ENCODE data around the gene SLC30A1. TPM values are rescaled to one million over a fixed set of nuclear protein-coding genes. Genes with fewer than 3 reads are reported as not detected.

SLC30A1 gene
- polyA plus RNA-seq, 1 of the 3 experiments (the other 2 are of a cell fraction), result 6.9 TPM

DNA sequence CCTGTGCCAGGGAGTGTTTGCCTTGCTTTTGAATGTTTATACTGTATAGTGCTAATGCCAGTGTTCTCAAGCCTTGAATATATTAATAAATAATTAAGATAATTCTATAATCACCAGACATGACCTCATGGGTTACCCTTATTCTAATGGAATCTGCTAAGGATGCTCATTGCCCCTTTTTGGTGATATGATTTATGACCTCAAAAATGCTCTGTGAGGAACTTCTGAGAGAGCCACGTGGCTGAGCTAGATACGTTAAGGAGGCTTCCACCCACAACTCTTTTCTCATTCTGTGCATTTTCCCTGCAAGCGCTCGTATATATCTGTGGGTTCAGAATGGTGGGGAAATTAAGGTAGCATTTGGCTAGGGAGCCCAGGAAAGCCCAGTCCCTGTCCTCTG, 19.6 kb upstream of the SLC30A1 start:
- no peaks in the 10 kb centered on the region for H3K9me2 ChIP-seq
- no peak for DNase-seq
- no peak overlapping the region for H3K9ac ChIP-seq
- H3K4me2 ChIP-seq, result no peak overlapping the region
- H3F3A ChIP-seq (replicated peaks; ENCODE audit: insufficient read depth), result peaks cover 10% of the 10 kb centered on the region
- H3K27me3 ChIP-seq (ENCODE audit: insufficient read depth), result no peaks in the 10 kb centered on the region
- H2AFZ ChIP-seq (ENCODE audit: low read depth), result no peak overlapping the region
- H4K20me1 ChIP-seq (ENCODE audit: insufficient read depth), result no peaks in the 10 kb centered on the region
- H3K4me1 ChIP-seq (ENCODE audit: control insufficient read depth in 1 of 2, insufficient read depth in 2 of 2, low read depth in 1 of 2, low read length in 1 of 2), result peaks cover 8 to 11% of the 10 kb centered on the region in 2 experiments
- H3K79me2 ChIP-seq (ENCODE audit: insufficient read depth), result no peaks in the 10 kb centered on the region
- no peak overlapping the region for H3K4me3 ChIP-seq (ENCODE audit: low read depth in 2 of 2, low read length in 1 of 2)
- whole genome bisulfite sequencing (ENCODE audit: low lambda C conversion rate), result 92% methylated on average over 4 of the region's 4 CpGs
- H3K27ac ChIP-seq (ENCODE audit: low read depth in 2 of 2, low read length in 1 of 2), result no peak overlapping the region
- H3K9me3 ChIP-seq, result no peaks in the 10 kb centered on the region
- no peaks in the 10 kb centered on the region for H3K36me3 ChIP-seq (replicated peaks in 1 of 2; ENCODE audit: control insufficient read depth in 1 of 2, insufficient read depth in 2 of 2, low read length in 1 of 2)
- POLR2A ChIA-PET, result no interaction called here
- TF ChIP-seq POLR2AphosphoS5 (IDR thresholded peaks at IDR 0.05; ENCODE audit: low read depth, low read length), result no peak
- no peak for TF ChIP-seq MXI1 (IDR thresholded peaks at IDR 0.05; ENCODE audit: low read depth, low read length)
- TF ChIP-seq, protein P1, sequence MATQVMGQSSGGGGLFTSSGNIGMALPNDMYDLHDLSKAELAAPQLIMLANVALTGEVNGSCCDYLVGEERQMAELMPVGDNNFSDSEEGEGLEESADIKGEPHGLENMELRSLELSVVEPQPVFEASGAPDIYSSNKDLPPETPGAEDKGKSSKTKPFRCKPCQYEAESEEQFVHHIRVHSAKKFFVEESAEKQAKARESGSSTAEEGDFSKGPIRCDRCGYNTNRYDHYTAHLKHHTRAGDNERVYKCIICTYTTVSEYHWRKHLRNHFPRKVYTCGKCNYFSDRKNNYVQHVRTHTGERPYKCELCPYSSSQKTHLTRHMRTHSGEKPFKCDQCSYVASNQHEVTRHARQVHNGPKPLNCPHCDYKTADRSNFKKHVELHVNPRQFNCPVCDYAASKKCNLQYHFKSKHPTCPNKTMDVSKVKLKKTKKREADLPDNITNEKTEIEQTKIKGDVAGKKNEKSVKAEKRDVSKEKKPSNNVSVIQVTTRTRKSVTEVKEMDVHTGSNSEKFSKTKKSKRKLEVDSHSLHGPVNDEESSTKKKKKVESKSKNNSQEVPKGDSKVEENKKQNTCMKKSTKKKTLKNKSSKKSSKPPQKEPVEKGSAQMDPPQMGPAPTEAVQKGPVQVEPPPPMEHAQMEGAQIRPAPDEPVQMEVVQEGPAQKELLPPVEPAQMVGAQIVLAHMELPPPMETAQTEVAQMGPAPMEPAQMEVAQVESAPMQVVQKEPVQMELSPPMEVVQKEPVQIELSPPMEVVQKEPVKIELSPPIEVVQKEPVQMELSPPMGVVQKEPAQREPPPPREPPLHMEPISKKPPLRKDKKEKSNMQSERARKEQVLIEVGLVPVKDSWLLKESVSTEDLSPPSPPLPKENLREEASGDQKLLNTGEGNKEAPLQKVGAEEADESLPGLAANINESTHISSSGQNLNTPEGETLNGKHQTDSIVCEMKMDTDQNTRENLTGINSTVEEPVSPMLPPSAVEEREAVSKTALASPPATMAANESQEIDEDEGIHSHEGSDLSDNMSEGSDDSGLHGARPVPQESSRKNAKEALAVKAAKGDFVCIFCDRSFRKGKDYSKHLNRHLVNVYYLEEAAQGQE (IDR thresholded peaks at IDR 0.05; ENCODE audit: low read depth, low read length), result no peak
- TF ChIP-seq GATA2 (CRISPR knock-in tag; IDR thresholded peaks at IDR 0.05), result no peak
- TF ChIP-seq SMC3 (IDR thresholded peaks at IDR 0.05; ENCODE audit: low read depth, low read length), result no peak
- TF ChIP-seq, protein P2, sequence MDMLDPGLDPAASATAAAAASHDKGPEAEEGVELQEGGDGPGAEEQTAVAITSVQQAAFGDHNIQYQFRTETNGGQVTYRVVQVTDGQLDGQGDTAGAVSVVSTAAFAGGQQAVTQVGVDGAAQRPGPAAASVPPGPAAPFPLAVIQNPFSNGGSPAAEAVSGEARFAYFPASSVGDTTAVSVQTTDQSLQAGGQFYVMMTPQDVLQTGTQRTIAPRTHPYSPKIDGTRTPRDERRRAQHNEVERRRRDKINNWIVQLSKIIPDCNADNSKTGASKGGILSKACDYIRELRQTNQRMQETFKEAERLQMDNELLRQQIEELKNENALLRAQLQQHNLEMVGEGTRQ (IDR thresholded peaks at IDR 0.05; ENCODE audit: borderline replicate concordance, low read depth, low read length), result no peak
- TF ChIP-seq, protein P3, sequence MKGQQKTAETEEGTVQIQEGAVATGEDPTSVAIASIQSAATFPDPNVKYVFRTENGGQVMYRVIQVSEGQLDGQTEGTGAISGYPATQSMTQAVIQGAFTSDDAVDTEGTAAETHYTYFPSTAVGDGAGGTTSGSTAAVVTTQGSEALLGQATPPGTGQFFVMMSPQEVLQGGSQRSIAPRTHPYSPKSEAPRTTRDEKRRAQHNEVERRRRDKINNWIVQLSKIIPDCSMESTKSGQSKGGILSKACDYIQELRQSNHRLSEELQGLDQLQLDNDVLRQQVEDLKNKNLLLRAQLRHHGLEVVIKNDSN (IDR thresholded peaks at IDR 0.05; ENCODE audit: borderline replicate concordance, low read depth), result no peak
- no peak for TF ChIP-seq CHD2 (IDR thresholded peaks at IDR 0.05; ENCODE audit: low read length, partially characterized antibody)
- TF ChIP-seq FOXM1 (IDR thresholded peaks at IDR 0.05; ENCODE audit: low read depth), result no peak
- no peak for TF ChIP-seq RAD21 (IDR thresholded peaks at IDR 0.05; ENCODE audit: low read length)
- no peak for TF ChIP-seq EZH2phosphoT487 (IDR thresholded peaks at IDR 0.05; ENCODE audit: borderline replicate concordance, low read depth)
- TF ChIP-seq TCF12 (IDR thresholded peaks at IDR 0.05), result no peak
- TF ChIP-seq RCOR1 (IDR thresholded peaks at IDR 0.05; ENCODE audit: low read length), result no peak
- TF ChIP-seq, protein P4, sequence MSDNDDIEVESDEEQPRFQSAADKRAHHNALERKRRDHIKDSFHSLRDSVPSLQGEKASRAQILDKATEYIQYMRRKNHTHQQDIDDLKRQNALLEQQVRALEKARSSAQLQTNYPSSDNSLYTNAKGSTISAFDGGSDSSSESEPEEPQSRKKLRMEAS (IDR thresholded peaks at IDR 0.05; ENCODE audit: low read depth), result no peak
- TF ChIP-seq RFX5 (IDR thresholded peaks at IDR 0.05; ENCODE audit: low read length), result no peak
- no peak for TF ChIP-seq TEAD4 (IDR thresholded peaks at IDR 0.05; ENCODE audit: borderline replicate concordance, insufficient read depth)
- no peak for TF ChIP-seq NFIC (IDR thresholded peaks at IDR 0.05; ENCODE audit: borderline replicate concordance)
- CTCF ChIA-PET, result no interaction called here

All from SK-N-SH (cell line).